Gastrocnemius medialis (tissue), 4 donors: ENCODE data around the gene KPNA2. TPM values are rescaled to one million over a fixed set of nuclear protein-coding genes. Genes with fewer than 3 reads are reported as not detected.
A peak's percentile ranks its signal among the peaks of the same experiment; 100 is the strongest.

ENCODE experiments used
- ATAC-seq, 2 donors: fragments of 150-250 bp; one replicate each; pipeline ENCODE4 v1.9.1; 2016
- DNase-seq, 2 donors: peaks; one replicate each; pipeline ENCODE4 v3.0.0-alpha.2; 2019
- H3K27ac ChIP-seq, 4 donors: fragments of 200-600 bp; sonication (generic); 1 replicate in 1 of 4; 2 replicates in 3 of 4; pipeline ENCODE4 v1.5.1; 2016 to 2018; ENCODE audit warnings: mild to moderate bottlenecking in 2 of 4, moderate library complexity in 1 of 4
- H3K27me3 ChIP-seq, 3 donors: fragments of 200-600 bp; sonication (generic) in 2 of 3; 1 replicate in 1 of 3; 2 replicates in 2 of 3; pipeline versions ENCODE4 v1.5.1 to v1.6.0; 2016 to 2019; ENCODE audit warnings: mild to moderate bottlenecking in 1 of 3, moderate library complexity in 1 of 3
- H3K36me3 ChIP-seq, 2 donors: fragments of 200-600 bp; sonication (generic) in 1 of 2; one replicate each; pipeline ENCODE4 v1.5.1; 2017 to 2018
- H3K4me1 ChIP-seq, 2 donors: fragments of 200-600 bp; sonication (generic) in 1 of 2; one replicate each; pipeline ENCODE4 v1.5.1; 2016 to 2017; ENCODE audit warnings: mild to moderate bottlenecking in 2 of 2
- H3K4me3 ChIP-seq, 4 donors: fragments of 200-600 bp; sonication (generic) in 3 of 4; 1 replicate in 1 of 4; 2 replicates in 3 of 4; pipeline ENCODE4 v1.5.1; 2016 to 2019; ENCODE audit warnings: mild to moderate bottlenecking in 2 of 4
- H3K9me3 ChIP-seq, 3 donors: fragments of 200-600 bp; sonication (generic) in 2 of 3; 1 replicate in 1 of 3; 2 replicates in 2 of 3; pipeline ENCODE4 v1.5.1; 2016 to 2019
- POLR2A ChIP-seq, 2 donors: fragments of 450-650 bp; IDR thresholded peaks; one replicate each; pipeline ENCODE4 v1.6.1; 2017; ENCODE audit warnings: antibody characterized with exemption in 2 of 2, mild to moderate bottlenecking in 2 of 2, moderate library complexity in 2 of 2
- in situ Hi-C, 4 donors: fragments of 200-750 bp; cut with MboI; loops; one replicate each; pipeline versions ENCODE4 v1.15.0 to v1.8.0; 2017; ENCODE audit warnings: low sequenced_read_pairs in 4 of 4
- intact Hi-C: fragments of 100-400 bp; cut with DNase I; formaldehyde crosslinking; loops from one replicate; pipeline ENCODE4 v1.15.1; 2023; ENCODE audit warnings: low total_unique reads
- total RNA-seq, 4 donors: library from RNA; depleted of rRNA; stranded (reverse); fragments of >200 nt; gene quantifications; one replicate each; pipeline versions ENCODE4 v1.1.0 to v1.2.3, GENCODE V29; 2016
- TF ChIP-seq, protein P1 (sequence below), 5 experiments: fragments of 450-650 bp in 3 of 5; fragments of 200-600 bp in 2 of 5; sonication (generic) in 2 of 5; IDR thresholded peaks in 4 of 5; conservative IDR thresholded peaks in 1 of 5; 1 replicate in 4 of 5; 2 replicates in 1 of 5; pipeline ENCODE4 v1.5.1; 2016 to 2019; ENCODE audit warnings: antibody characterized with exemption in 5 of 5, mild to moderate bottlenecking in 3 of 5, moderate library complexity in 3 of 5

KPNA2 gene
- total RNA-seq, 4 donors from 2014 or later: 14.5 to 23.3 (median 19.3) TPM

DNA sequence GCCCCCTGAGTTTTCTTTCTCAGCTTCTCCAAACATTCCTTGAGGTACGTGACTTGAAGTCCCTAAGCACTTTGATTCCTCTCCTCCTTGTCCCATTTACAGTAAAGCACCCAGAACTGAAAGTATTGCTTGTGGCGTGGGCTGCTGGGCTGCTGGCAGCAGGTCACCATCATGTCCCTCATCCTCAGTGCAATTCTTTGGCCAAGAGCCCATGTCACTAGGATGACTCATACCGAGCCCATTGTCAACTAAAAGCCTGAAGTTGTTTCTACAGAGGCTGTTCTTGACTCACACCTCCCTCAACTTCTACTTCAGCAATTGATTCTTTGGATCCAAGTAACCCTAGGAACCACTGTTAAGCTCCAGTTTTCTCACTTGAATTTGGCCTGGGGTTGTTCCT lies 54.3 kb downstream of the KPNA2 start:
- Histone ChIP-seq H3K27me3 (no peaks in the 10 kb centered on the region), H3K9me3 (no peaks in the 10 kb centered on the region), H3K4me3 (no peak overlapping the region), H3K4me1 (no peaks in the 10 kb centered on the region), H3K27ac (no peak overlapping the region), H3K36me3 (no peaks in the 10 kb centered on the region)
- ATAC-seq (peak in 1 of 2 donors; percentile 72), DNase-seq (peak in 1 of 2 donors; percentile 35)
- in situ Hi-C loops (no loop called here), intact Hi-C loops (no loop called here)
- TF ChIP-seq, protein P1, sequence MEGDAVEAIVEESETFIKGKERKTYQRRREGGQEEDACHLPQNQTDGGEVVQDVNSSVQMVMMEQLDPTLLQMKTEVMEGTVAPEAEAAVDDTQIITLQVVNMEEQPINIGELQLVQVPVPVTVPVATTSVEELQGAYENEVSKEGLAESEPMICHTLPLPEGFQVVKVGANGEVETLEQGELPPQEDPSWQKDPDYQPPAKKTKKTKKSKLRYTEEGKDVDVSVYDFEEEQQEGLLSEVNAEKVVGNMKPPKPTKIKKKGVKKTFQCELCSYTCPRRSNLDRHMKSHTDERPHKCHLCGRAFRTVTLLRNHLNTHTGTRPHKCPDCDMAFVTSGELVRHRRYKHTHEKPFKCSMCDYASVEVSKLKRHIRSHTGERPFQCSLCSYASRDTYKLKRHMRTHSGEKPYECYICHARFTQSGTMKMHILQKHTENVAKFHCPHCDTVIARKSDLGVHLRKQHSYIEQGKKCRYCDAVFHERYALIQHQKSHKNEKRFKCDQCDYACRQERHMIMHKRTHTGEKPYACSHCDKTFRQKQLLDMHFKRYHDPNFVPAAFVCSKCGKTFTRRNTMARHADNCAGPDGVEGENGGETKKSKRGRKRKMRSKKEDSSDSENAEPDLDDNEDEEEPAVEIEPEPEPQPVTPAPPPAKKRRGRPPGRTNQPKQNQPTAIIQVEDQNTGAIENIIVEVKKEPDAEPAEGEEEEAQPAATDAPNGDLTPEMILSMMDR (IDR thresholded peaks at IDR 0.05 in 4 of 5, conservative IDR thresholded peaks at IDR 0.05 in 1 of 5): no peak
- no peak for TF ChIP-seq POLR2A (IDR thresholded peaks at IDR 0.05)

DNA sequence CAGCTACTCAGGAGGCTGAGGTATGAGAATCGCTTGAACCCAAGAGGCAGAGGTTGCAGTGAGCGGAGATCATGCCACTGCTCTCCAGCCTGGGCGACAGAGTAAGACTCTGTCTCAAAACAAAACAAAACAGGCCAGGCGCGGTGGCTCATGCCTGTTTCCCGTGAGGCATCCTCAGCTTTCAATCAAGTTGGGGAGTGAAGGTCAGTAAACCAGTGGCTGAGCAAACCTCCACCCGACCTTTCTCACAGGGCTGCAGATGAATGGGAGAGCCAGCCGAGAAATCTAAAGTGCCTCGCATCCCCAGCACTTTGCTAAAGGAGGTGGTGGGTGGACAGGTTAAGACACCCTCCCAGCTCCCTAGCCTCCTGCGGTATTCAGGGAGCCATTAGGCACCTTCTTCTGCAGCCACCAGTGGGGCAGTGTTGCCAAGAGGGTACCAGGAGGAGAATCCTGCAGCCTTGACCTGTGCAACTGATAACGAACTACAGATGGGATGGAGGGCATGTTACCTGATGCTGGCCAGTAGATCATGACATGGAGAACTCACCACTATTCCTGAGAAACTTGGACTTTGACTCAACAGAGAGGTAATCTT lies 59.0 kb downstream of the KPNA2 start:
- H3K4me3 ChIP-seq: no peak overlapping the region
- H3K36me3 ChIP-seq: no peaks in the 10 kb centered on the region
- DNase-seq: no peak
- no peak for ATAC-seq
- no peak overlapping the region for H3K27ac ChIP-seq
- in situ Hi-C loops: no loop called here
- no peaks in the 10 kb centered on the region for H3K4me1 ChIP-seq
- no peaks in the 10 kb centered on the region for H3K9me3 ChIP-seq
- intact Hi-C loops: no loop called here
- H3K27me3 ChIP-seq: no peaks in the 10 kb centered on the region
- no peak for TF ChIP-seq POLR2A (IDR thresholded peaks at IDR 0.05)
- TF ChIP-seq, protein P1 (IDR thresholded peaks at IDR 0.05 in 4 of 5, conservative IDR thresholded peaks at IDR 0.05 in 1 of 5): no peak

DNA sequence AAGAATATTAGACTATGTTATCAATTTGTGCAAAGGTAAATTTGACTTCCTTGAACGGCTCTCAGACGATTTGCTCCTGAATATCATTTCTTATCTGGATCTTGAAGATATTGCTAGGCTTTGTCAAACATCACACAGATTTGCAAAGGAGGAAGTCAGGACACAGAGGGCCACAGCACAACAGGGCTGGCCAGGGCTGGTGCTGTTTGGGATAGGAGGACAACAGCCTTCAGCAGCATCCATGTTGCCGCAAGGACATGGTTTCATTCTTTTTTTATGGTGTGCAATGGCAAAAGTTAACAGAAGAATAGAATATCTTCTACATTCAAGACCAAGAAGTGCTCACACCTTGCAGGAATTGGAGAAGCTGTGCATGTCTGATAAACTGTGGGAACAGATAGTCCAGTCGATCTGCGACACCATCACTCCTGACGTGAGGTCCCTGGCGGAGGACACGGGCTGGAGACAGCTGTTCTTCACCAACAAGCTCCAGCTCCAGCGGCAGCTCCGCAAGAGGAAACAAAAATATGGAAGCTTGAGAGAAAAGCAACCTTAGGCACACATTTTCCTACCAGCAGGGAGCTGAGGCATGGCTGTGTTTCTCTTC lies 59.8 kb downstream of the KPNA2 start:
- no peak overlapping the region for H3K4me3 ChIP-seq
- H3K27me3 ChIP-seq: no peaks in the 10 kb centered on the region
- ATAC-seq: no peak
- no peaks in the 10 kb centered on the region for H3K9me3 ChIP-seq
- in situ Hi-C loops: no loop called here
- DNase-seq: no peak
- TF ChIP-seq, protein P1 (IDR thresholded peaks at IDR 0.05 in 4 of 5, conservative IDR thresholded peaks at IDR 0.05 in 1 of 5): no peak
- TF ChIP-seq POLR2A (IDR thresholded peaks at IDR 0.05): no peak
- H3K27ac ChIP-seq: no peak overlapping the region
- intact Hi-C loops: no loop called here
- H3K36me3 ChIP-seq: no peaks in the 10 kb centered on the region
- H3K4me1 ChIP-seq: no peaks in the 10 kb centered on the region

DNA sequence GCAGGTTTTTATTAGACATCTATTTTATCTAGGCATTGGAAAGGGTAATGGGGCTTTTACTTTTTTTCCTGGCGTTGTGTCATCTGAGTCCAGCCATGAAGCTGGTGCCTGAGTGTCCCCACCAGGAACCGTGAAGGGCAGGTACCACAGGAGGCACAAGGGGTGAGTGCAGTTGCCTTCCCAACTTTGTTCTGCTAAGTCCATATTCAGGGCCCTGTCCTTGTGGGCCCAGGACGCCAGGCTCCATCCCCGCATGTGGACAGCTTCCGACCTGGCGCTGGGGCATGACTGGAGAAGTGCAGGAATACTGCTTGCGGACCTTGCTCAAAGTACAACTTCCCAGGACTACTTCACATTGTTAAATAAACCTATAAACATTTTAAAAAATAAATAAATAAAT lies 60.6 kb downstream of the KPNA2 start:
- H3K4me1 ChIP-seq: peaks cover 0 to 3% of the 10 kb centered on the region in 2 donors
- H3K27me3 ChIP-seq: no peaks in the 10 kb centered on the region
- no peak for TF ChIP-seq POLR2A (IDR thresholded peaks at IDR 0.05)
- TF ChIP-seq, protein P1 (IDR thresholded peaks at IDR 0.05 in 4 of 5, conservative IDR thresholded peaks at IDR 0.05 in 1 of 5): no peak
- intact Hi-C loops: no loop called here
- H3K4me3 ChIP-seq: no peak overlapping the region
- DNase-seq (no peak), ATAC-seq (no peak)
- H3K27ac ChIP-seq: no peak overlapping the region
- in situ Hi-C loops: no loop called here
- H3K36me3 ChIP-seq: no peaks in the 10 kb centered on the region
- H3K9me3 ChIP-seq: no peaks in the 10 kb centered on the region

Other genes with a start within 250 kb of the KPNA2 start
- gene BPTF, start 210.2 kb upstream of the KPNA2 start, total RNA-seq: 10 to 100 TPM; 29.3 to 43.9 (median 38.1) TPM
- gene C17orf58, start 39.3 kb upstream of the KPNA2 start, total RNA-seq: 1 to 10 TPM; 1.5 to 9.0 (median 5.6) TPM
- gene AMZ2, start 212.3 kb downstream of the KPNA2 start, total RNA-seq: 10 to 100 TPM; 47.6 to 86.9 (median 61.8) TPM